Transverse colon (tissue), 4 donors: Measurements from ENCODE around the gene VEPH1. TPM values are rescaled to one million over a fixed set of nuclear protein-coding genes. Genes with fewer than 3 reads are reported as not detected.

Source experiments
- DNase-seq: peaks from one replicate; pipeline ENCODE4 v3.0.0-alpha.2; 2019
- H3K27ac ChIP-seq, 4 donors: fragments of 200-600 bp; sonication (generic); 2 replicates each; pipeline ENCODE4 v1.5.1; 2016 to 2018; ENCODE audit warnings: inconsistent platforms in 4 of 4
- H3K27me3 ChIP-seq: fragments of 200-600 bp; sonication (generic); 2 replicates; pipeline ENCODE4 v1.5.1; 2017; ENCODE audit warnings: inconsistent platforms
- H3K36me3 ChIP-seq, 4 donors: fragments of 200-600 bp; sonication (generic); 2 replicates each; pipeline ENCODE4 v1.5.1; 2017 to 2019; ENCODE audit warnings: inconsistent platforms in 4 of 4
- H3K4me1 ChIP-seq, 4 donors: fragments of 200-600 bp; sonication (generic); 2 replicates each; pipeline ENCODE4 v1.5.1; 2017 to 2020; ENCODE audit warnings: inconsistent platforms in 4 of 4
- H3K4me3 ChIP-seq, 4 donors: fragments of 200-600 bp; sonication (generic); 1 replicate in 1 of 4; 2 replicates in 3 of 4; pipeline versions ENCODE4 v1.5.1 to v1.6.1; 2017 to 2019; ENCODE audit warnings: inconsistent platforms in 4 of 4
- H3K9me3 ChIP-seq, 2 donors: fragments of 200-600 bp; sonication (generic); 2 replicates each; pipeline ENCODE4 v1.5.1; 2017 to 2019; ENCODE audit warnings: inconsistent platforms in 2 of 2
- EP300 ChIP-seq: sonication (generic); formaldehyde crosslinking; IDR thresholded peaks from one replicate; pipeline ENCODE4 v1.6.1; 2017; ENCODE audit warnings: antibody characterized with exemption, low read depth
- POLR2A ChIP-seq: fragments of 450-650 bp; IDR thresholded peaks from one replicate; pipeline ENCODE4 v1.6.1; 2016; ENCODE audit warnings: antibody characterized with exemption, mild to moderate bottlenecking, moderate library complexity
- POLR2AphosphoS5 ChIP-seq, 3 donors: sonication (generic); formaldehyde crosslinking; IDR thresholded peaks; one replicate each; pipeline ENCODE4 v1.6.1; 2016; ENCODE audit warnings: antibody characterized with exemption in 3 of 3
- WGBS, 2 donors: methylation state at CpG; one replicate each; pipeline ENCODE4 v1.1.5; 2018; ENCODE audit warnings: low coverage in 1 of 2; 5-methylcytosine and 5-hydroxymethylcytosine counted together
- in situ Hi-C, 4 donors: fragments of 200-750 bp; cut with MboI; loops; one replicate each; pipeline versions ENCODE4 v1.15.0 to v1.15.1; 2017; ENCODE audit warnings: low sequenced_read_pairs in 3 of 4, low pct_ligation_motif_present in 1 of 4, low pct_unique_long_range_greater_than_20kb in 1 of 4
- intact Hi-C: fragments of 100-400 bp; cut with DNase I; formaldehyde crosslinking; loops from one replicate; pipeline ENCODE4 v1.15.1; 2023; ENCODE audit warnings: low total_unique reads
- total RNA-seq, 4 donors: library from RNA; depleted of rRNA; stranded (reverse); fragments of >200 nt; gene quantifications; one replicate each; pipeline ENCODE4 v1.1.0, GENCODE V29; 2016
- TF ChIP-seq, protein P1 (sequence below), 5 experiments: fragments of 200-600 bp in 3 of 5; fragments of 450-650 bp in 2 of 5; sonication (generic) in 3 of 5; IDR thresholded peaks; 1 replicate in 2 of 5; 2 replicates in 3 of 5; pipeline ENCODE4 v1.5.1; 2016 to 2017; ENCODE audit warnings: antibody characterized with exemption in 5 of 5, inconsistent platforms in 3 of 5, mild to moderate bottlenecking in 2 of 5, moderate library complexity in 1 of 5

VEPH1 gene
- total RNA-seq, 4 donors from 2014 or later: 0.20 to 4.1 (median 0.90) TPM

DNA sequence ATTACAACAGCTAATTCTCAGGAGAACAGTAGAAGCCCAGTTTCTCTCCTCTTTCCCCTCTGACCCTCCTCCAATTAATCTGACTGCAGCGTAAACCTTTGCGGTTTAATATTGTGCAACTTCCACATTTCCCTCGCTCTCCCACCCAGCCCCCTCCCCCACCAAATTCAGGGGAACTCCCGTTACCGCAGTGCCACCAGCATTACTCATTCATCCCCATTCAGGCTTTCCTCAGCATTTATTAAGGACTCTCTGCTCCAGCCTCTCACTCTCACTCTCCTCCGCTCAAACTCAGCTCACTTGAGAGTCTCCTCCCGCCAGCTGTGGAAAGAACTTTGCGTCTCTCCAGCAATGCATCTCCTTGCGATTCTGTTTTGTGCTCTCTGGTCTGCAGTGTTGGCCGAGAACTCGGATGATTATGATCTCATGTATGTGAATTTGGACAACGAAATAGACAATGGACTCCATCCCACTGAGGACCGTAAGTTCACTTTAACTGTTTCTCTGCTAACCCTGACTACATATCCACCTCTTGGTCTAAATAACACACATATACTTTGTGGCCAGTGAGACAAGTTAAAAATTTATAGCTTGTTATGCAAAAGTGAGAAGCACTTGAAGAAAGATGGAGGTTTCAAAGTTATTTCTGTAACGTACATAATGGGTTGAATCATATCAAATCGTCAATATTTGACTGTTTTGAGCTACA lies 66.5 kb downstream of the VEPH1 start, which contains the start of gene PTX3:
PTX3 (plus strand) TSS at position 268 of the 709 bp plus-strand sequence; CDS start at position 352, 84 bp downstream.
- Histone ChIP-seq H3K4me3 (peak within 1 kb of the TSS; percentile 20 to 62 (median 38)), H3K9me3 (no peaks in the 10 kb centered on the region), H3K36me3 (no peaks in the 10 kb centered on the region), H3K4me1 (peaks cover 0 to 13% (median 3%) of the 10 kb centered on the region in 4 donors), H3K27me3 (peaks cover 37% of the 10 kb centered on the region), H3K27ac (peak within 1 kb of the TSS; percentile 32 to 71 (median 58))
- 17 to 29% methylated on average over 7 to 15 of the region's 15 CpGs for WGBS, 2 donors
- TF ChIP-seq POLR2A (peak; percentile 14), POLR2AphosphoS5 (IDR thresholded peaks at IDR 0.05) (no peak)
- in situ Hi-C loops: no loop called here
- no peak for DNase-seq
- intact Hi-C loops: no loop called here

DNA sequence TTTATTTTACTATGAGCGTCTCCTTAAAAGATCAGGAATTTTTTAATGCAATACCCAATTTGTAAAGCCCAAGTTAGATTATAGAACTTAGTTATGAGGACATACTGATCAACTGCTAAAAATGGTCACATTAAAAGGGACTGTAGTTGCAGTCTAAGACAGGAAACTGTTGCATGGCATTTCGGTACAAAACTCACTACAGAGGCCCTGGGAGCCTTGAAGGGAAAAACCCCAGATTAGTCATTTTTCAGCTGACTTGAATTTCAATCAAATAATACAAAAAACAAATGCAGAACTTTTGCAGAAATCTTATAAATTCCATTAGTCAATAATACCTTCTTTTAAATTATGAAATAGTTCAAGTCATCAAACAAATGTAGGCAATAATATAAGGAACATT lies 73.5 kb downstream of the VEPH1 start:
- intact Hi-C loops (no loop called here), in situ Hi-C loops (no loop called here)
- no peaks in the 10 kb centered on the region for H3K9me3 ChIP-seq
- no peak overlapping the region for H3K4me3 ChIP-seq
- no peak for DNase-seq
- H3K4me1 ChIP-seq: no peaks in the 10 kb centered on the region
- WGBS, 2 donors: 63 to 69% methylated on average over 2 of the region's 2 CpGs
- H3K27ac ChIP-seq: no peak overlapping the region
- no peaks in the 10 kb centered on the region for H3K36me3 ChIP-seq
- TF ChIP-seq POLR2A (no peak), POLR2AphosphoS5 (IDR thresholded peaks at IDR 0.05) (no peak), EP300 (no peak)
- TF ChIP-seq, protein P1, sequence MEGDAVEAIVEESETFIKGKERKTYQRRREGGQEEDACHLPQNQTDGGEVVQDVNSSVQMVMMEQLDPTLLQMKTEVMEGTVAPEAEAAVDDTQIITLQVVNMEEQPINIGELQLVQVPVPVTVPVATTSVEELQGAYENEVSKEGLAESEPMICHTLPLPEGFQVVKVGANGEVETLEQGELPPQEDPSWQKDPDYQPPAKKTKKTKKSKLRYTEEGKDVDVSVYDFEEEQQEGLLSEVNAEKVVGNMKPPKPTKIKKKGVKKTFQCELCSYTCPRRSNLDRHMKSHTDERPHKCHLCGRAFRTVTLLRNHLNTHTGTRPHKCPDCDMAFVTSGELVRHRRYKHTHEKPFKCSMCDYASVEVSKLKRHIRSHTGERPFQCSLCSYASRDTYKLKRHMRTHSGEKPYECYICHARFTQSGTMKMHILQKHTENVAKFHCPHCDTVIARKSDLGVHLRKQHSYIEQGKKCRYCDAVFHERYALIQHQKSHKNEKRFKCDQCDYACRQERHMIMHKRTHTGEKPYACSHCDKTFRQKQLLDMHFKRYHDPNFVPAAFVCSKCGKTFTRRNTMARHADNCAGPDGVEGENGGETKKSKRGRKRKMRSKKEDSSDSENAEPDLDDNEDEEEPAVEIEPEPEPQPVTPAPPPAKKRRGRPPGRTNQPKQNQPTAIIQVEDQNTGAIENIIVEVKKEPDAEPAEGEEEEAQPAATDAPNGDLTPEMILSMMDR (IDR thresholded peaks at IDR 0.05): no peak
- peaks cover 3% of the 10 kb centered on the region for H3K27me3 ChIP-seq

DNA sequence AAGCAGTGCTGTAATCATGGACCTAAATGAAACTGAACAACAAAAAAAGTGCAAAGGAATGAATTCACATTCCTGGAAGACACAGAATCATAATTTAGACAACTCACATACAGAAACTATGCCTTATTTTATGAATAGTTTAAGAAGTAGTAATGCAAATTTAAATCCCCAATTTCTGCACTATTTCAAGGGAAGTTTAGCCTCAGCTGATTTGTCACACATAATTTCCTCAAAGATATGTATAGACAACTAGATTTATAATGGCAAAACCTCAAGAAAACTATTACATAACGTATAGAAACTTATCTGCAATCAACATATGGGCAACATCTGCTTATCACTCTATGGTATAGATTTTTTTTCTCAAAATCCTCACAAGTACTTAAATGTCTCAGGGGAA lies 74.4 kb downstream of the VEPH1 start:
- H3K4me3 ChIP-seq: no peak overlapping the region
- in situ Hi-C loops (no loop called here), intact Hi-C loops (no loop called here)
- H3K27me3 ChIP-seq: no peaks in the 10 kb centered on the region
- no peaks in the 10 kb centered on the region for H3K36me3 ChIP-seq
- no peaks in the 10 kb centered on the region for H3K4me1 ChIP-seq
- TF ChIP-seq, protein P1 (IDR thresholded peaks at IDR 0.05): no peak
- TF ChIP-seq POLR2A: no peak
- TF ChIP-seq EP300: no peak
- no peak for TF ChIP-seq POLR2AphosphoS5 (IDR thresholded peaks at IDR 0.05)
- no peak overlapping the region for H3K27ac ChIP-seq
- H3K9me3 ChIP-seq: no peaks in the 10 kb centered on the region
- WGBS, 2 donors: 61 to 63% methylated on average over 1 of the region's 1 CpG
- no peak for DNase-seq

DNA sequence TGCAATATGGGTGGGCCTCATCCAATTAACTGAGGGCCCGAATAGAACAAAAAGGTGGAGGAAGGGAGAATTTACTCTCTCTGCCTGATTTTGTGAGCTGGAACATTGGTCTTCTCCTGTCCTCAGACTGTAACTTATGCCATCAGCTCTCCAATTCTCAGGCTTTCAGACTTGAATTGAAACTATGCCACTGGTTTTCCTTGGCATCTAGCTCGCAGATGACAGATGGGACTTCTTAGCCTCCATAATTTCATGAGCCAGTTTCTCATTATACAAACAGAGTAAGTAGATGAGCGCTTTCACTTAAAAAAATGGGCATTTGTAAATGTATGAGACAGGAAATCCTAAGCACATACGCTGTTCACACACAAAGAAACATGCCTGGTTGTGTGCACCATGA lies 75.3 kb downstream of the VEPH1 start:
- Histone ChIP-seq H3K27me3 (no peaks in the 10 kb centered on the region), H3K9me3 (no peaks in the 10 kb centered on the region), H3K27ac (no peak overlapping the region), H3K4me3 (no peak overlapping the region), H3K36me3 (no peaks in the 10 kb centered on the region), H3K4me1 (no peaks in the 10 kb centered on the region)
- in situ Hi-C loops (no loop called here), intact Hi-C loops (no loop called here)
- 65 to 69% methylated on average over 4 of the region's 4 CpGs for WGBS, 2 donors
- TF ChIP-seq POLR2A (no peak), EP300 (no peak), POLR2AphosphoS5 (IDR thresholded peaks at IDR 0.05) (no peak)
- TF ChIP-seq, protein P1 (IDR thresholded peaks at IDR 0.05): no peak
- DNase-seq: no peak
